H1 (cell line): ENCODE measurements around the gene OTOF. TPM values are rescaled to one million over a fixed set of nuclear protein-coding genes. Genes with fewer than 3 reads are reported as not detected.

Experiments
- CTCF ChIA-PET: fragments of 300-600 bp; sonication (Branson Sonifier 250); formaldehyde crosslinking; loops from one replicate; lab custom pipeline; 2021; ENCODE audit not compliant: partially characterized antibody; lab: Charles Lee
- POLR2A ChIA-PET: fragments of 300-600 bp; sonication (Branson Sonifier 250); formaldehyde crosslinking; loops from one replicate; lab custom pipeline; 2021; ENCODE audit warnings: inconsistent platforms; ENCODE audit not compliant: partially characterized antibody; lab: Charles Lee
- DNase-seq, 2 experiments: peaks; one replicate each; pipeline versions ENCODE4 v3.0.0 to v3.0.0-alpha.2; 2010 to 2022; ENCODE audit warnings: low spot score in 2 of 2, low read depth in 1 of 2, mixed read lengths in 1 of 2
- FAIRE-seq: peaks from 2 replicates; lab custom pipeline; 2011; peaks lifted over from hg19 to GRCh38; lab: Jason Lieb, UNC
- H2AFZ ChIP-seq: 2 replicates; pipeline ENCODE4 v1.8.1; 2012; ENCODE audit warnings: low read length, inconsistent platforms
- H2AK5ac ChIP-seq: 2 replicates; pipeline ENCODE4 v1.6.1; 2013; ENCODE audit warnings: low read depth, low read length
- H2BK120ac ChIP-seq: replicated peaks from 2 replicates; pipeline ENCODE3; 2013; ENCODE audit warnings: low read depth, low read length, inconsistent platforms
- H2BK12ac ChIP-seq: 2 replicates; pipeline ENCODE4 v1.6.1; 2013; ENCODE audit warnings: low read depth, low read length
- H2BK15ac ChIP-seq: 2 replicates; pipeline ENCODE4 v1.6.1; 2013; ENCODE audit warnings: low read length
- H2BK20ac ChIP-seq: 2 replicates; pipeline ENCODE4 v1.6.1; 2013; ENCODE audit warnings: low read length
- H2BK5ac ChIP-seq: 2 replicates; pipeline ENCODE4 v1.6.1; 2013; ENCODE audit warnings: low read depth, low read length
- H3K14ac ChIP-seq: 2 replicates; pipeline ENCODE4 v1.6.1; 2013; ENCODE audit warnings: inconsistent platforms; ENCODE audit not compliant: insufficient read length
- H3K18ac ChIP-seq: 2 replicates; pipeline ENCODE4 v1.6.1; 2013; ENCODE audit warnings: low read length; ENCODE audit errors: extremely low read depth
- H3K23ac ChIP-seq: 2 replicates; pipeline ENCODE4 v1.6.1; 2013; ENCODE audit warnings: inconsistent platforms; ENCODE audit not compliant: insufficient read length
- H3K23me2 ChIP-seq: 2 replicates; pipeline ENCODE4 v1.6.1; 2013; ENCODE audit warnings: low read depth, low read length
- H3K27ac ChIP-seq: 2 replicates; pipeline ENCODE4 v1.6.1; 2011; ENCODE audit warnings: low read depth, low read length, inconsistent platforms
- H3K27me3 ChIP-seq, 4 experiments: replicated peaks in 1 of 4; 1 replicate in 1 of 4; 2 replicates in 3 of 4; pipeline versions ENCODE4 v1.6.1 to v1.8.1; 2011 to 2013; ENCODE audit warnings: low read length in 3 of 4, mild to moderate bottlenecking in 3 of 4, inconsistent platforms in 2 of 4, mixed read lengths in 2 of 4, moderate library complexity in 1 of 4; ENCODE audit not compliant: control insufficient read depth in 3 of 4, insufficient read depth in 3 of 4; ENCODE audit errors: extremely low read depth in 1 of 4
- H3K36me3 ChIP-seq, 4 experiments: 2 replicates each; pipeline versions ENCODE4 v1.6.1 to v1.8.1; 2011 to 2013; ENCODE audit warnings: mild to moderate bottlenecking in 4 of 4, low read length in 3 of 4, moderate library complexity in 2 of 4, control low read depth in 1 of 4, inconsistent platforms in 1 of 4; ENCODE audit not compliant: insufficient read depth in 4 of 4, control insufficient read depth in 2 of 4
- H3K4ac ChIP-seq: replicated peaks from 2 replicates; pipeline ENCODE3; 2013; ENCODE audit warnings: low read length, low read depth, mixed read lengths, inconsistent platforms; ENCODE audit not compliant: insufficient read length
- H3K4me1 ChIP-seq, 4 experiments: replicated peaks in 1 of 4; 1 replicate in 1 of 4; 2 replicates in 3 of 4; pipeline versions ENCODE4 v1.6.1 to v1.8.1; 2011 to 2013; ENCODE audit warnings: low read length in 3 of 4, inconsistent platforms in 2 of 4, mixed read lengths in 1 of 4; ENCODE audit not compliant: insufficient read depth in 4 of 4, control insufficient read depth in 3 of 4
- H3K4me2 ChIP-seq, 2 experiments: 2 replicates each; pipeline versions ENCODE4 v1.6.1 to v1.8.1; 2011 to 2013; ENCODE audit warnings: low read depth in 2 of 2, low read length in 2 of 2, control low read depth in 1 of 2, inconsistent platforms in 1 of 2, mild to moderate bottlenecking in 1 of 2; ENCODE audit not compliant: insufficient read depth in 1 of 2
- H3K4me3 ChIP-seq, 4 experiments: fragments of 200-600, 300-600 bp in 1 of 4; sonication (generic), shearing (Covaris generic), sonication (Bioruptor Twin) in 1 of 4; 2 replicates each; pipeline versions ENCODE4 v1.5.1 to v1.8.1; 2011 to 2016; ENCODE audit warnings: low read length in 4 of 4, low read depth in 3 of 4, control low read depth in 2 of 4, inconsistent platforms in 2 of 4, mild to moderate bottlenecking in 2 of 4, mixed read lengths in 1 of 4, moderate library complexity in 1 of 4; ENCODE audit not compliant: insufficient read depth in 2 of 4; ENCODE audit errors: extremely low read depth in 1 of 4
- H3K56ac ChIP-seq: replicated peaks from 2 replicates; pipeline ENCODE3; 2013; ENCODE audit warnings: low read depth, mild to moderate bottlenecking, mixed read lengths, low read length, inconsistent platforms; ENCODE audit not compliant: insufficient read length
- H3K79me1 ChIP-seq: 2 replicates; pipeline ENCODE4 v1.6.1; 2013; ENCODE audit warnings: low read depth, low read length, control low read depth
- H3K79me2 ChIP-seq, 2 experiments: 2 replicates each; pipeline versions ENCODE4 v1.6.1 to v1.8.1; 2012 to 2013; ENCODE audit warnings: low read length in 2 of 2, mild to moderate bottlenecking in 2 of 2, inconsistent platforms in 1 of 2; ENCODE audit not compliant: insufficient read depth in 2 of 2, control insufficient read depth in 1 of 2
- H3K9ac ChIP-seq, 4 experiments: replicated peaks in 1 of 4; 1 replicate in 1 of 4; 2 replicates in 3 of 4; pipeline versions ENCODE4 v1.6.1 to v1.8.1; 2011 to 2013; ENCODE audit warnings: low read depth in 3 of 4, low read length in 3 of 4, control low read depth in 2 of 4, mild to moderate bottlenecking in 2 of 4, moderate library complexity in 2 of 4, inconsistent platforms in 1 of 4; ENCODE audit errors: extremely low read depth in 1 of 4
- H3K9me3 ChIP-seq, 2 experiments: 2 replicates each; pipeline versions ENCODE4 v1.6.1 to v1.8.1; 2012 to 2013; ENCODE audit warnings: mild to moderate bottlenecking in 2 of 2, moderate library complexity in 2 of 2, control low read depth in 1 of 2, inconsistent platforms in 1 of 2, low read depth in 1 of 2, low read length in 1 of 2, mixed read lengths in 1 of 2; ENCODE audit not compliant: insufficient read depth in 2 of 2
- H4K20me1 ChIP-seq, 2 experiments: replicated peaks in 1 of 2; 2 replicates each; pipeline versions ENCODE3 to v1.8.1; 2011 to 2013; ENCODE audit warnings: inconsistent platforms in 2 of 2, low read length in 2 of 2, mild to moderate bottlenecking in 1 of 2; ENCODE audit not compliant: insufficient read depth in 2 of 2, control insufficient read depth in 1 of 2
- H4K5ac ChIP-seq: 2 replicates; pipeline ENCODE4 v1.6.1; 2013; ENCODE audit warnings: low read length, low read depth, mixed read lengths, inconsistent platforms; ENCODE audit not compliant: insufficient read length
- H4K8ac ChIP-seq: 2 replicates; pipeline ENCODE4 v1.8.0; 2013; ENCODE audit warnings: mild to moderate bottlenecking, moderate library complexity, low read length, inconsistent platforms; ENCODE audit not compliant: insufficient read depth; ENCODE audit errors: extremely low read depth
- H4K91ac ChIP-seq: replicated peaks from 2 replicates; pipeline ENCODE3; 2013; ENCODE audit warnings: low read length, mixed read lengths, inconsistent platforms; ENCODE audit not compliant: insufficient read length
- CHD1 ChIP-seq: IDR thresholded peaks from 2 replicates; pipeline ENCODE4 v1.6.1; 2012; ENCODE audit warnings: low read depth, low read length, improper control_type of control experiment
- NANOG ChIP-seq: IDR thresholded peaks from 2 replicates; pipeline ENCODE4 v1.6.1; 2011; ENCODE audit warnings: low read length, low read depth, mild to moderate bottlenecking, inconsistent platforms; ENCODE audit not compliant: insufficient read depth, poor library complexity, severe bottlenecking
- RFX5 ChIP-seq: IDR thresholded peaks from 2 replicates; pipeline ENCODE4 v1.6.1; 2011; ENCODE audit warnings: low read depth, low read length, improper control_type of control experiment, borderline replicate concordance
- SUZ12 ChIP-seq: fragments of 200-600 bp; sonication (generic); IDR thresholded peaks from 2 replicates; pipeline ENCODE4 v1.6.1; 2012; ENCODE audit warnings: mild to moderate bottlenecking, inconsistent platforms, low read length, moderate library complexity, mixed read lengths
- TEAD4 ChIP-seq: IDR thresholded peaks from 2 replicates; pipeline ENCODE4 v1.6.1; 2012; ENCODE audit warnings: low read depth, low read length, inconsistent platforms, mixed read lengths
- WGBS, 2 experiments: shearing (Covaris generic) in 1 of 2; methylation state at CpG; one replicate each; pipeline versions ENCODE4 v1.1.6 to v1.1.7; 2013 to 2015; ENCODE audit warnings: low lambda C conversion rate in 2 of 2, mixed read lengths in 2 of 2, inconsistent platforms in 1 of 2, low coverage in 1 of 2, missing lambda C conversion rate in 1 of 2; ENCODE audit not compliant: insufficient replicate concordance in 2 of 2, insufficient coverage in 1 of 2, insufficient read length in 1 of 2; ENCODE audit errors: extremely low coverage in 1 of 2, missing lambda C conversion rate in 1 of 2; 5-methylcytosine and 5-hydroxymethylcytosine counted together
- polyA plus RNA-seq, 7 experiments: library from polyadenylated mRNA; depleted of rRNA in 3 of 7; stranded (reverse) in 5 of 7; unstranded in 2 of 7; fragments of >200 nt in 5 of 7; fragments of 200-250 nt in 2 of 7; gene quantifications; 1 replicate in 5 of 7; 2 replicates in 1 of 7; 4 replicates in 1 of 7; pipeline versions ENCODE4 v1.2.1 to v1.2.3, GENCODE V29; 2011 to 2013; ENCODE audit warnings: missing spikeins in 2 of 7, mixed read lengths in 2 of 7
- total RNA-seq: library from RNA; stranded (reverse); fragmentation: NEBNext Ultra II Directional; extraction: Animal tissue kit (Norgen Biotek cat#: 25700); gene quantifications from 2 replicates; pipeline ENCODE4 v1.2.1, GENCODE V29; 2021

Gene OTOF
- total and polyA plus RNA-seq, 2 of the 8 experiments (the other 6 are each of a cell fraction or from before 2014, with no cell fraction given), result 0.06 TPM; not detected in 1

- H3K27me3 ChIP-seq, result no peaks in the 10 kb centered on the region
- no peak overlapping the region for H3K23ac ChIP-seq
- no peak overlapping the region for H2BK120ac ChIP-seq
- H4K91ac ChIP-seq, result no peak overlapping the region
- H2AFZ ChIP-seq, result no peak overlapping the region
- peaks cover 2 to 5% (median 3%) of the 10 kb centered on the region in 4 experiments; a peak in 4 of 7 replicates for H3K4me1 ChIP-seq
- H3K27ac ChIP-seq, result no peak overlapping the region
- no peak overlapping the region for H2BK12ac ChIP-seq
- no peak overlapping the region for H4K8ac ChIP-seq
- DNase-seq (no peak), FAIRE-seq (no peak)
- H3K36me3 ChIP-seq, result no peaks in the 10 kb centered on the region
- H3K18ac ChIP-seq, result no peak overlapping the region
- H3K4ac ChIP-seq, result no peak overlapping the region
- no peak overlapping the region for H2AK5ac ChIP-seq
- H2BK15ac ChIP-seq, result no peak overlapping the region
- H3K23me2 ChIP-seq, result no peaks in the 10 kb centered on the region
- 70% methylated on average over 8 of the region's 8 CpGs; no CpG with 5 or more reads in 1 of the 2 experiments for WGBS, 2 experiments
- no peak overlapping the region for H3K56ac ChIP-seq
- H4K5ac ChIP-seq, result no peak overlapping the region
- H3K79me2 ChIP-seq, result no peaks in the 10 kb centered on the region
- no peak overlapping the region for H3K4me2 ChIP-seq
- CTCF ChIA-PET, result interaction anchor here (0.8 to 5.1 kb wide), 6 partner anchors 8 to 66 kb away, joined by 3 to 37 read pairs (median 6); a partner anchor contains a TSS
- TF ChIP-seq RFX5, result no peak
- no peak for TF ChIP-seq NANOG
- no peak for TF ChIP-seq SUZ12
- no peak for TF ChIP-seq CHD1
- TF ChIP-seq TEAD4, result 0 out of 2 replicates have a peak, but pooled peaks have one; percentile 35
- H3K9me3 ChIP-seq, result no peaks in the 10 kb centered on the region
- H3K9ac ChIP-seq, result no peak overlapping the region
- H3K79me1 ChIP-seq, result no peaks in the 10 kb centered on the region
- no peaks in the 10 kb centered on the region for H4K20me1 ChIP-seq
- H2BK5ac ChIP-seq, result no peak overlapping the region
- no peak overlapping the region for H3K4me3 ChIP-seq
- POLR2A ChIA-PET, result interaction anchor here (1.1 to 1.2 kb wide), 2 partner anchors 8 to 9 kb away, joined by 5 read pairs; no protein-coding TSS in a partner anchor
- H3K14ac ChIP-seq, result no peak overlapping the region
- H2BK20ac ChIP-seq, result 0 out of 2 replicates have a peak overlapping the region, but pooled peaks have one; percentile 29
Measured at GRCh38 chr2:26495705-26496297, 17.9 kb upstream of the OTOF start.
